AG09309 (cell line): ENCODE measurements around the gene ITGB4.

Experiments
- DNase-seq: peaks from one replicate; pipeline ENCODE4 v3.0.0-alpha.2; 2010; ENCODE audit warnings: low read depth
- H3K4me3 ChIP-seq: 2 replicates; pipeline ENCODE4 v1.5.1; 2011; ENCODE audit warnings: mild to moderate bottlenecking, low read depth, low read length, moderate library complexity; ENCODE audit not compliant: control insufficient read depth
- TF ChIP-seq, protein P1 (sequence below): IDR thresholded peaks from 2 replicates; pipeline ENCODE4 v1.5.1; 2011; ENCODE audit warnings: mild to moderate bottlenecking, low read depth, low read length, inconsistent platforms; ENCODE audit not compliant: insufficient read depth, control insufficient read depth; ENCODE audit errors: missing control alignments

The ITGB4 gene

DNA sequence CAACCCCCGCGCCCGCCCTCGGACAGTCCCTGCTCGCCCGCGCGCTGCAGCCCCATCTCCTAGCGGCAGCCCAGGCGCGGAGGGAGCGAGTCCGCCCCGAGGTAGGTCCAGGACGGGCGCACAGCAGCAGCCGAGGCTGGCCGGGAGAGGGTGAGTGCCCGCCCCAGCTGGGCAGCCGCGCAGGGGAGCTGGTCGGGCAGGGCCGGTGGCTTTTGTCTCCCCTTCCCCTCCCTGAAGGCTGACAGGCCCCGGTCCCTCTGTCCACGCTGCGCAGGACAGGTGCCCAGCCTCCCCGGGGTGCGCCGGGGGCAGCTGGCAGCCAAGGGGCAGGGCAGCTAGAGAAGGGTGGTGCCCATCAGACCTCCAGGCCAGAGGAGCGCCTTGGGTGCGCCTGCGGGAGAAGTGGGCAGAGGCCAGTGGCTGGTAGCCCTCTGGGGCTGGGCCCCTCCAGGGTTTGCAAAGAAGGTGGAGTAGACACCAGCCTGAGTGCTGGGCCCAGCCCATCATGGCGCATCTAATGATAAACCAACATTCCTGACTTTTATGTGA is 278 bp downstream of the ITGB4 start:
- TF ChIP-seq, protein P1, sequence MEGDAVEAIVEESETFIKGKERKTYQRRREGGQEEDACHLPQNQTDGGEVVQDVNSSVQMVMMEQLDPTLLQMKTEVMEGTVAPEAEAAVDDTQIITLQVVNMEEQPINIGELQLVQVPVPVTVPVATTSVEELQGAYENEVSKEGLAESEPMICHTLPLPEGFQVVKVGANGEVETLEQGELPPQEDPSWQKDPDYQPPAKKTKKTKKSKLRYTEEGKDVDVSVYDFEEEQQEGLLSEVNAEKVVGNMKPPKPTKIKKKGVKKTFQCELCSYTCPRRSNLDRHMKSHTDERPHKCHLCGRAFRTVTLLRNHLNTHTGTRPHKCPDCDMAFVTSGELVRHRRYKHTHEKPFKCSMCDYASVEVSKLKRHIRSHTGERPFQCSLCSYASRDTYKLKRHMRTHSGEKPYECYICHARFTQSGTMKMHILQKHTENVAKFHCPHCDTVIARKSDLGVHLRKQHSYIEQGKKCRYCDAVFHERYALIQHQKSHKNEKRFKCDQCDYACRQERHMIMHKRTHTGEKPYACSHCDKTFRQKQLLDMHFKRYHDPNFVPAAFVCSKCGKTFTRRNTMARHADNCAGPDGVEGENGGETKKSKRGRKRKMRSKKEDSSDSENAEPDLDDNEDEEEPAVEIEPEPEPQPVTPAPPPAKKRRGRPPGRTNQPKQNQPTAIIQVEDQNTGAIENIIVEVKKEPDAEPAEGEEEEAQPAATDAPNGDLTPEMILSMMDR = no peak
- H3K4me3 ChIP-seq = peak overlapping the region; percentile 12
- no peak for DNase-seq

DNA sequence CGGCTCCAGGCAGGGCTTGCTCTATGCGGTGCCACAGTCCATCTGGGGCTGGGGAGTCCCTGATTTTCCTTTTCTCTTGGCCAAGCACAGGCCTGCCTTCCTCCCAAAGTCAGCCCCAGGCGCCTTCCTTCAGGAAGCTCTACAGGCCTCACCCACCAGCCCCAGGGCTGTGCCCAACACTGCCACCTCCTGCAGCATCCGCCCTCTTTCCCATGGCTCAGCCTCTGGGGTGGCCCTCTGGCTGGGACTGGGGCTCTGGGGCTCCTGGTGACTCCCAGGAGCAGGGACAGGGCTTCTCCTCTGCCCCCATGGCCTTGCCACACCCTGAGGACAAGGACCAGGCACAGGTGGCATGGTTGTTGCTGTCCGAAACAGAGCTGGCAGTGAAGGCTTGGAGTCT is 817 bp downstream of the ITGB4 start:
- TF ChIP-seq, protein P1 = no peak
- no peak for DNase-seq
- no peak overlapping the region for H3K4me3 ChIP-seq

DNA sequence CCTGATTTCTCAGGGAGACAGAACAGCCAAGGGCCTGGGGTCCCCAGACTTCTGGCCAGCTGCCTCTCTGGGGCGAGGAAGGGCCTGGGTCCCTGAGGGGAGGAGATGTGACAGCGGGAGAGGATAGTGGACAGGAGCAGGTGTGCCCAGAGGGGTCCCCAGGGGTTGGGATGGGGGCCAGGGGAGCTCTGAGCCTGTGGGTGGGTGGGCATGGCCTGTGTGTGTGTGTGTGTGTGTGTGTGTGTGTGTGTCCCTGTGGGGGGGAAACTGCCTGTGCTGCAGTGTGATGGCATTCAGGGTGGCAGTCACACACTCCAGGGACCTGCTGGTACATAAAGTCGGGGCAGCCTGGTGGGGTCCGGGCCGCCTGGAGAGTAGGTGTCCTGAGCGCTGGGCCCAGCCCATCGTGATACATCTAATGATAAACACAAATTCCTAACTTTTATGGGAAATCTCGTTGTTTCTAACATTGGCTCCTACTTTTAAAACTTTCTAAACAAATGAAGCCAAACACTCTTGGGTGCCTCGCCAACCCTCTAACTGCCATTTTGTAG is 1.4 kb downstream of the ITGB4 start:
- TF ChIP-seq, protein P1 = no peak
- no peak overlapping the region for H3K4me3 ChIP-seq

DNA sequence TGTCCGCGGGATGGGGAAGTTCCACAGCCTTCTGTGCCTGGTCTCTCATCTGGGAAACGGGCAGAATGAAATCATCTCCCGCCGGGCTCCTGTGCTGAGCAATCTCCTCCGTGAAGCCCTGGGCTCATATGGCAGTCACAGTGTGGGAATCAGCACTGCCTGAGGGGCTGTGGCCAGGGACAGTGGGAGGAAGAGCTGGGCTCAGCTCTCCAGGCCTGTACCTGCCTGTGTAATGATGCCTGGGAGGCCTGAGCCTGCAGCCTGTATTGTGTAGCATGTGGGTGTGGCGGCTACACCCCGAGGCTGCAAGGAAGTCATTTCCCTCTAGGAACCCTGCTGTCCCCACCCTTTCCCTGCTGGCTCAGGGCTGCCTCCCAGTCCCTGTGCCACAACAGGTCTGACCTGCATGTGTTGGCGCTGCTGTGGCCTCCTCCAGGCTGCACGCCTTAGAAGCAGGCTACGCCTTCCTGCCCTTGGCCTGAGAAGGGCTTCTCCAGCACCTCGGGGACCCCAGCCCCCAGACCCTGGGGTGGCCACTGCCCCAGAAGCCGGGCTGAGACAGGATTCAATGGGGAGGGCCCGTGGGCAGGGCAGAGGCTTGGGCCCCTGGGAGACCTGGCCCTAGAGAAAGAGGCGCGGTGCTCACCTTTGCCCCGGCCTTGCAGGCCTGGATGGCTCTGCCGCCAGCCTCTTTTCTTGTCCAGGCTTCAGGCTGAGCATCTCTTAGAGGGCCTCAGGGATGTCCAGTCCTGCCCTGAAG is 2.1 kb downstream of the ITGB4 start:
- DNase-seq = no peak
- H3K4me3 ChIP-seq = no peak overlapping the region

More for the DNA sequence above, 1.4 kb downstream of the ITGB4 start:
- DNase-seq = no peak

DNA sequence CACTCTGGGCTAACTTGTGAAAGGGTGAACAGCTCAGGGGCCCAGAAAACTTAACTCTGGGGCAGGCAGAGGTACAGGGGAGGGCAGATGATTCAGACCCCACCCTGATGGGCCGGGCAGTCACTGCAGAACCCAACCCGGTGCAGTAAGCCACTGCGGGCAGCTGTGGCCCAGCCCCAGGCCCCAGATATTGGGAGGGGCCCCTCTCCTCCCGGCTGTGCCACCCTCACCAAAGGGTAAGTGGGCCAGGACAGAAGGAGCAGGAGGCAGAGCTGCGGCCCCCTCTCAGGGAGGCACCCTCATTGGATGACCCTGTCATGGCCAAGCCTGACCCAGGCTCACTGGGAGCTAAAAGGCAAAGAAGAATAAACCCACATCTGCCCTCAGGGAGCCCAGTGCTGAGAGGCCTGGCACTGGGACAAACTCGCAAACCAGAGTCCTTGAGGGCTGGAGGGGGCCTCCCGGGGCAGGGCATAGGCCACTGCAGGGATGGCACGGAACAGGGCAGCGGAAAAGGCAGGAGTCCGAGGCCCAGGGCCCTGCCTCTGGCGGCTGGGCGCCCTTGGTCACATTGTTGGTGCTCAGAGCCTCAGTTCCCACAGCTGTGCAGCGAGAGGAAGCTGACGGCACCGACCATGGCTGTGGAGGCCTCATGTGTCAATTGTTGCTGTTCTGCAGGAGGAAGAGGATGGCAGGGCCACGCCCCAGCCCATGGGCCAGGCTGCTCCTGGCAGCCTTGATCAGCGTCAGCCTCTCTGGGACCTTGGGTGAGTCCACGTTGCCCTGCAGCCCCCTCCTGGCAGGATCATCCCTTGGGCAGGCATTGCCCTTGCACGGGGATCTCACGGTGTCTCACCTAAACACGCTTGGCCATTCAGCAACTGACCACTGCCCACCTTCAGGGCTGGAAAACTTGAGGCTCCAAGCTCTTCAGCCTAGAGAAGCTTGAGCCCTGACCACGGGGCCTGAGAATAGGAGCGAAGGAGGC is 3.1 kb downstream of the ITGB4 start:
- TF ChIP-seq, protein P1 = no peak
- no peak for DNase-seq
- no peak overlapping the region for H3K4me3 ChIP-seq

More for the DNA sequence above, 2.1 kb downstream of the ITGB4 start:
- TF ChIP-seq, protein P1 = no peak

DNA sequence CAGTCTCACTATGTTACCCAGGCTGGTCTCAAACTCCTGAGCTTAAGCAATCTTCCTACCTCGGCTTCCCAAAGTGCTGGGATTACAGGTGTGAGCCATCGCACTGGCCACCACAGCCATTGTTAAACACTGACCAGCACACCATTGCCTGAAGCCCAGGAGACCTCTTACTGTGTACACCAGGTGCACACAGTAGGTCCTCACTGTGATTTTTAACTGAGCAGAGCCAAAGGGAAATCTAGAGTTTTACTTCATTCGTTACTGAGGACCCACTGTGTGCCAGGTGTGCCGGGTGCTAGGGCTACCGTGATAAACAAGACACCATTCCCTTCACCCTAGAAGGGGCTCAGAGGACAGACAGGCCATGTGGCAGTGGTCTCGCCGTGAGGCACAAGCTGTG is 4.2 kb downstream of the ITGB4 start:
- TF ChIP-seq, protein P1 = no peak
- DNase-seq = no peak
- no peak overlapping the region for H3K4me3 ChIP-seq
